ENCODE results near the gene SLK. TPM values are rescaled to one million over a fixed set of nuclear protein-coding genes. Genes with fewer than 3 reads are reported as not detected.

SLK gene
- polyA plus RNA-seq (2014; cell fraction: cytosol; rRNA removed): 10.9 and 11.9 TPM in 2 replicates
- polyA plus RNA-seq (2014; cell fraction: nucleus; rRNA removed): 9.0 and 9.7 TPM in 2 replicates

DNA sequence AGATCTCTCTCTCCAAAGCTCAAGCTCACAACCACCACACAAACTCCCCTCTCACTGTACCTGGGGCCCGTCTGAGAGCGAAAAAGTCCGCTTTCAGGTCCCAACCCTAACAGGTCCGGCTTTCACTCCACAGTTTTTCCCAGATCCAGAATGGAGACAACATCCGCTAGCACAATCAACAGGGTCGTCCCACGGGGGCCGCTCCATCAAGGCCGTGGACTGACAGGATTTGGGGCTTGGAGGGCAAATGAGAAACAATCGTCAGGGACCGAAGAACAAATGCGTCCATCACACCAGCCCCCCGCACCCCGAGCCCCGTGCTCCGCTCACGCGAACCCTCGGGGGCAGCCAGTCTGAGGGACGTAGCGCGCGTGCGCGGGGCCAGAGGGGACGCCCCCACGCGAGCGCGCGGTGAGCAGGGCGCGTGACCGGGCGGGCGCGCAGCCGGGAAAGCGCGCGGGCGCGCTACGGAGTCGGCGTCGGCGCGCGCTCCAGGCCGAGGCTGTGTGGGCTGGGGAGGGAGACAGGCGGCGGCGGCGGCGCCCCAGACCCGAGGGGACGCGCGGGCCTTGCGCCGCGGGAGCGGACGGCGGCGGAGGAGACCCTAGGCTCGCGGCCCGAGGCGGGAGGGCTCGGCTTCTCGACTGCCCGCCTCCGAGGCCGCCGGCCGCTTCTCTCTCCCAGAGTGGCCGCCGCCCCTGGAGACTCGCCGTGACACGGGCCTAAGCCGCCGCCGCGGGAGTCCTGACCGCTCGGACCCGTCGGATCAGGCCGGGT, at the start of gene SLK:
SLK (plus strand) TSS at position 470 of the 777 bp plus-strand sequence. CDS start 606 bp downstream, outside the sequence.
- DNase-seq (ENCODE audit: low spot score): peak; percentile 74

DNA sequence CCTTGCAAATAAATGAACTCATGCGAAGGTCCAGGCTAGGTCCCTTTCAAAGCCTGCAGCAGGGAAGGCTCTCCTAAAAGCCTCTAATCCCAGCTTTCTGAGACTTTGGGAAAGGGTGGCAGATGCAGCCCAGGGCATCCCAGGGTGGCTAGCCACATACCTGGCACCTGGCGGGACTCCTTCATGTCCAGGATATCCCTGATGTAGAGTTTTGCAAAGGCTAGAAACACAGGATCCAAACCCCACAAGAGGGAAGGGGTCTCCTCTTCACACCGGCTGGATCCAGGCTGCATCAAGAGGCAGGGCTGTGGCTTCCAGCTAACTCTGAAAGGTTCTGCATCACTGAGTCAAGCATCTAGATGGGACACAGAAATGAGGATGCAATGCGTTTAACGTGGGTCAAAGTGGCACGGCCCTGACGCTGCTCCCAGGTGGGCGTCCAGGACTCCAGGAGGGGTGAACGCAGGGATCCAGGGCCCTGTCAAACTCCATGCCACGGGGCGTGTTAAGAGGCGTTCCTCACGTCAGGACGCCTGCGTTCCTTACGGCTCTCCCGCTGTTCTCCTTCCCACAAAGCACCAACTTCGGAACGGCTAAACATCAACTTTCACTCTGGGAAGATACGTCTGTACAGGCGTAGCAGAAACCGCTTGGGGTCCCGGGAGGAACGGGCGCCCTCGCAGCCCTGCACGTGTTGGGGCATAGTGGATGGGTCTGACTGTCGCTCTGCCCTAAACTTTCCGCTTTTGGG, 49.5 kb upstream of the SLK start:
- no peak for DNase-seq (ENCODE audit: low spot score)

DNA sequence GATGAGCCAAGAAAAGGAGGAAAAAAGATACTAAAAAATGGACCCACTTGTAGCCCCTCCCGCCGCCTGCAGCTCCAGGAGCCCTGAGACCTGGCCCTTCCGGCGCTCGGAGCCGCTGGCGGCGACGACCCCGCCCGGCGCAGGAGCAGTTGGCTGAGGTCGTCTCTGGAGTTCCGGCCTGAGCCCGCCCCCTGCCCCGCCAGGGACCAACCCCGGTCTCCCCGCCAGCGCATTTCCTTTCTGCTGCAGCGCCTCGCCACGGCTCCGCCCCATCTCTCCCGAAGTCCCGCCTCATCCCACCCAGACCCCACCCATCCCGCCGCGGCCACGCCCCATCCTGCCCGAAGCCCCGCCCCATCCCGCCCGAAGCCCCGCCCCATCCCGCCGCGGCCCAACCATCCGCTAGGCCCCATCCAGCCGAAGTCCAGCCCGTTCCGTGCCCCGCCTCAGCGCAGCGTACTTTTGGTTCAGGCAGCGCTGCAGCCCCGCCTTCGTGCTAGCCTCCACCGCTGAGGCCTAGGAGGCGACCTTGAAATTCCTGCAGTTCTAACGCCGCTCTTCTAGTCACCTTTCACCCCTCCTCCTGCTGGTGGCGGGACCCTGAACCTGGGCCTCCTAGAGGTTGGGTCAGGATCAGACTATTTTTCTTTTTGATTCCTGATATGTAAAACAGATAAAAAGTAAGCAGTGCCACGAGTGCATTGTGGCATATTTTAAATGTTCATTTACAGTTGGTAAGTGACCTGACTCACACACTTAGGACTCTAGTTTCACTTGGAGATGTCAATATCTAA, 48.7 kb upstream of the SLK start, which contains the start of gene STN1:
STN1 (minus strand) TSS at position 132 of the 794 bp plus-strand sequence. CDS start 590 bp downstream, outside the sequence.
- peak; percentile 95 for DNase-seq (ENCODE audit: low spot score)

DNA sequence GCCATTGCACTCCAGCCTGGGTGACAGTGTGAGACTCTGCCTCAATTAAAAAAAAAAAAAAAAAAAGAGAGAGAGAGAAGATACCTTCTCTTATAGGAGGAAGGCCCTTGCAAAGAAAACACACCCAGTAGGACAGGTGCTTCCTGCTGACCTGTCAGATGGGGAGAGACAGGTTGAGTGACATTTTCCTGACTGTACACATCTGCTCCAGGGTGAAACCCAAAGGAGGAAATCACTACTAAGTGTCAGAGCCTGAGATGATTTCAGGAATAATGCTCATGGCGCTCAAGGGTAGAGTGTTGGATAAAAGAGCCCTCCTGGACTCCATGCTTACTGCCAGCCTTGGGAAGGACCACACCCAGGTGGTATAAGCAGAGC, 47.3 kb upstream of the SLK start:
- DNase-seq (ENCODE audit: low spot score): no peak

DNA sequence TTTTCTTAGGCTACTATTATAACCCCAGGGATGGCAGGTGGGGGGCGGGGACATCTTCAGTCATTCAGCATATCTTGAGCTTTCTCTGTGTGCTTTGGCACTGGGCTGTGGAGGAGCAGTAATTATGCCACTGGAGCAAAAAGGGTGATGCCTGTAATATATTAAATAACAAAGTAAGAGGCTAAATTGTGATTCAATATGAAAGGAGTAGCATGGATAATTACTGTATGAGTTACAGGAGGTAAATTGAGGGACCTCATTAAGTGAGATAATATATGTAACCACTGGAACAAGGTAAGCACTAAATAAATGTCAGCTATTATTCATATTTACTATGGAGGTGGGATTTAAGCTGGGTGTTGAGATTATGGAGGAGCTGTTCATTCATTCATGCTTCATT, 45.7 kb upstream of the SLK start:
- DNase-seq (ENCODE audit: low spot score): no peak

DNA sequence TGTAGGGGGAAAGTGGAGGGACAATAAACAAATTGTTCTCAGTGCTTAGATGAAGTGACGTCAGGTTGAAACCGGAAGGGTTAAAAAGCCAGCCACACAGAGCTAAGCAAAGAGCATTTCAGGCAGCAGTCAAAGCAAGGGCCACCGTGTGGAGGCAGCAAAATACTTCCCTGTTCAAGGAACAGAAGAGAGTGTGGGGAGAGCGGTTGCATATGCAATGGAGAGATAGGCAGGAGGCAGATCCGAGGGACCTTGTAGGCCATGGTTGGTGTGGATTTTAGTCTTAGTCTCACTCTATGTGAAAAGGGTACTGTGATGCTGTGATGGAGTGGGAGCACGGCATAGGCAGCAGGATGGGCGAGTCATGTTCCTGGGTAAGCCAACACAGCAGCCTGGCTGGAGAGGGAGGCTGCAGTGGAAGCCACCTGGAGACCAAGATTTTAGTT, 45.2 kb upstream of the SLK start:
- peak; percentile 54 for DNase-seq (ENCODE audit: low spot score)

DNA sequence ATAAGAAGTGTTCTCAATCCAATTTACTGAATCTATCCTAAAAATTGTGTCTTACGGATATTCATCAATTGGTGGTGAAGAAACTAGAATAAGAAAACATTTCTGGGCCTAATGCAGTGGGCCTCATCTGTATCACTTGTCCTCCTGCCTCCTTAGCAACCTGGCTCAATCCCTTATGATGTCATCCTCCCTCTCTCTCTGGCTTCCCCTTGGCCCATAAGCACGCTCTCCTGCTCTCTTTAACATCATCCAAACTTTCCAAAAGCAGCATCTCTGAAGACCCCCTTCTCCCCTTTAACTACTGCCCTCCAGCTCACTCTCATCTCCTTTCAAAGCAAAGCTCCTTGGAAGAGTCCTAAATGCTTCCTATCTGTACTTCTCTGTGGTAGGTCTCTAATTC, 44.3 kb upstream of the SLK start:
- no peak for DNase-seq (ENCODE audit: low spot score)

DNA sequence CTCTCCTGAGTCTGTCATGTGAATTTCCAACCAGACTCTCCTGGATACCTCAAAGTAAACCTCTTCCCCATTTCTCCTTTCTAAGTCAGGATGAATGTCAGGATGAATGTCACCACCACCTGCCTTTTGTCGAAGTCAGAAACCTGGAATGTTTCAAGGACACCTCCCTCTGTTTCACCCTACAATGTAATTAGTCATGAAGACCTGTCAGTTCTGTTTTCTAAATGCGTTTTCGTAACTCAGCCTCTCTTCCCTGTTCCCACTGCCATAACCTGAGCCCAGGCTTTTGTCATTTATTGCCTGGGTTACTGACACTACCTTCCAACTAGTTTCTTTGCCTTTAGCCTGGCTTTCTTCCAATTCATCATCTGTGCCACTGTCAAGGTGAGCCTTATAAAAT, 43.4 kb upstream of the SLK start:
- DNase-seq (ENCODE audit: low spot score): no peak

DNA sequence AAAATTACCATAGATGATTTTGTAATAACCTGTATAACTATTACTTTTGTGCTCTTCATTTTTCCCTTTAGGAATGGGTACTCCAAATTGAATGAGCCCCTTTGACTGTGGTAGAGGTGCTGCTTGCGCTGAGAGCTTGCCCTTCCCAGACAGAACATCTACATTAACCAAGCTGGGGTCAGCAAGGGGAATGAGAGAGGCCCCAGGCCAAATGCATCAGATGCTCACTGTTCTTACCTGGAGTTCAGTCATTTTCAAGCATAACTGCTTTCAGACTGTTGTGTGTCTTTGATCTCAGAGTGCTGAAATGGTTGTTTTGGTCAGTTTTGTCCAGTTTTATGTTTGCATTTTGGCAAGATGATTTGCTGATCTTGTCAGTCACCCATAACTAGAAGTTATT, 41.3 kb upstream of the SLK start:
- DNase-seq (ENCODE audit: low spot score): no peak

DNA sequence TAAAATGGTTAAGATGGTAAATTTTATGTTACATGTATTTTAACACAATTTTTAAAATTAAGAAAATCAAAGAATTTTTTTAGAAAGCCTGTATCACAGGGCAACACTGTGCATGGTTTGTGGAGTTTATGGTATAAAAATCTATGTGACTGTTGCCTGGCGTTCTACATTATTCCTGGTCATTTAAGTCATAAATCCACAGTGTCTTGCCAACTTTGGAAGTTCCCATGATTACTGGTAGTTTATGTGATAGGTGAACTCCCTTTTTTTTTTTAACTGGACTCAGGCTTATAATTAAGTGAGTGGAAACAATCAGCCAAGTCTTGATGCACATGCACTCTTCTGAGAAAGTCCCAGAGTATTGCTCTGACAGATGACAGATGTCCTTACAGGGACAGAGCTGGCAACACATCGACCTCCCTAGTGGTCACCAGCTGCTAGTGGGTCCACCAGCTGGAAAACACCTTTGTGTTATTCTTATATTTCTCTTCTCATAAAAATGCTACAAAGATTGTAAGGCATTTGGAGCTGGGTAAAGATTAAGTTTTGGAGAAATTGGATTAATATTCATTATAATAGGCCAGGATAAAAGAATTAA, 40.1 kb upstream of the SLK start:
- DNase-seq (ENCODE audit: low spot score): peak; percentile 61

DNA sequence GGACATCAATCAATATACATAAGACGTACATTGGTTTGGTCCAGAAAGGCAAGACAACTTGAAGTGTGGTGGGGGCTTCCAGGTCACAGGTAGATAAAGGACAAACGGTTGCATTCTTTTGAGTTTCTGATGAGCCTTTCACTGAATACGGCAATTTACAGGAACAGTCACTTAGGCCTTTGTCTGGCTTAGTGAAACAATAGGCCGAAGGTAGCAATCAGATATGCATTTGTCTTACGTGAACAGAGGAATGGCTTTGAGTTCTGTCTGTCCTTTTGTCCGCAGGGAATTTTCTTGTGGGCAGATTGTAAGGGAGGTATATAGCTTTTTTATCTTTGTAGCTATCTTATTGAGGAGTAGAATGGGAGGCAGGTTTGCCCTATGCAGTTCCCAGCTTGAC, 38.2 kb upstream of the SLK start:
- no peak for DNase-seq (ENCODE audit: low spot score)

DNA sequence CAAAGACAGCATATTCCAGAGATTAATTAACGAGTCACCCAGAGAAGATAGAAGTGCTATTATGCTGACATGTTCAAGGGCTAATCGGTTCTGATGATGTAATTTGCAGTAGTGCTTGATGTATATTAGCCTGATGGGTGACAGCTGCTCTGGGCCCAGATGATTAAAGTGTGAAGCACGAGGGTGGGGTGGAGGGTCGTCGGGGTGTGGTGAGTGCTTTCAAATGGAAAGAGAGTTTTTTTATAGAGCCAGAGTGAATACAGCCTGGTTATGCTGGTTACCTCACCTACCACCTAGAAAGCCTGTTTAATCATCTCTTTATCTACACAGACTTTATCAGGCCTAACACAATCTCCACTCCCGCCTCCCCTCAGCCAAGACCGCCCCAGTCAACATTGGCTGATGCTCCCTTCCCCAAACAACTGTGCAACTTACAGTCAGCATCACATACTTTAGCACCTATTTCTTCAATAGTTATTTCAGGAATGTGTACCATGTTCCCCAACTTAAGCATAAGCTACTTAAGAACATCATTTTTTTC, 37.5 kb upstream of the SLK start:
- peak; percentile 34 for DNase-seq (ENCODE audit: low spot score)

DNA sequence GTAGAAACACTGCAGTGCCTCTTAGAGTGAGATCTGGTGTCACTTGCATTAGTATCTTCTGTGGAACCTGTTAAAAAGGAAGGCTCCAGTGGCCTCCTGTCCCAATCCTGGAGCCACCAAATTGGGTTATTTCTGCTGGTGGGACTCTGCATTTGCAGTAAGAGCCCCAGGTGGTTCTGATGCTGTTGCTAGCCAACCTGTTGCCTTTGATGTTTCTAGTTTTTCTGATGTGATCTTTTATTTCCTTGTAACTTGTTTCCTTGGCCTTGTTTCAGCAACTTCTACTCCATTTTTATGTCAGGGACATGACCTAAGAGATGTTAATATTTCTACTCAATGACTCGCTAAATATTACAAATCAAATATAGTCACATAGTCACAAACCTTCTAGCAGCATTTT, 36.5 kb upstream of the SLK start:
- DNase-seq (ENCODE audit: low spot score): no peak

DNA sequence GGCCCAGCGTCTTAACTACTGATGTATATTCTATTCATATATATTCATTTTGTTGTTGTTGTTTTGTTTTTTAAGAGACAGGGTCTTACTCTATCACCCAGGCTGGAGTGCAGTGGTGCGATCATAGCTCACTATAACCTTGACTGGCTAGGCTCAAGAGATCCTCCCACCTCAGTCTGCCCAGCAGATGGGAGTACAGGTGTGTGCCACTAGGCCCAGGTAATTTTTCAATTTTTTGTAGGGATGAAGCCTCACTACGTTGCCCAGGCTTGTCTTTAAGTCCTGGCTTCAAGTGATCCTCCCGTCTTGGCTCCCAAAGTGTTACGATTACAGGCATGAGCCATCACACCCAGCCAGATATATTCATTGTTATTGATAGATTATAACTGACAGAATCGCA, 36.1 kb upstream of the SLK start:
- DNase-seq (ENCODE audit: low spot score): no peak

DNA sequence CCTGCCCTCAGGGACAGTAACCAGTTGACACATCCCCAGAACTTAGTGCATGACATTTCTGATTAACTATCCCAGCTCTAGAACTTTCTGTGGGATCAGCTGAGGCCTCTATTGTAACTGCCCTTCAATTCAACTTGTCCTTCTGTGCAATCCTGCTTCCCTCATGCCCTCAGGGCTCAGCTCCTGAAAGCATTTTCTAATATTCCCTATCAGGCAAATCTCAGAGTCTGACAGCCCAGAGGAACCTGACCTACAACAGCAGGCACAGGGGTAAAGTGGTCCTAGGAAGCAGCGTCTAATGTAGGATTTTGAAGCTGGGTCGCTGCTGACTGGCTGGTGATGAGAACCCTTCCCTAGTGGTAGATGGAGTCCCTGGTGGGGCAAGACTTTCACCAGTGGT, 35.3 kb upstream of the SLK start:
- no peak for DNase-seq (ENCODE audit: low spot score)

DNA sequence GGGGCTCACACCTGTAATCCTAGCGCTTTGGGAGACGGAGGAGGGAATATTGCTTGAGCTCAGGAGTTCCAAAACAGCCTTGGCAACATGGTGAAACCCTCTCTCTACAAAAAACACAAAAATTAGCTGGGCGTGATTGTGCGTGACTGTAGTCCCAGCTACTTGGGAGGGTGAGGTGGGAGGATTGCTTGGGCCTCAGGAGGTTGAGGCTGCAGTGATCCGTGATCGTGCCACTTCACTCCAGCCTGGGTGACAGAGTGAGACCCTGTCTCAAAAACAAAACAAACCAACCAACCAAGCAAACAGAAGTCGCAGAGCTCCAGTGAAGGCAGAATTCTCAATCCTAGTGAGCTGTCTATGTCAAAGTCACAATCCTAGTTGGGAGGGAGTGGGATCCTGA, 34.7 kb upstream of the SLK start:
- DNase-seq (ENCODE audit: low spot score): no peak

DNA sequence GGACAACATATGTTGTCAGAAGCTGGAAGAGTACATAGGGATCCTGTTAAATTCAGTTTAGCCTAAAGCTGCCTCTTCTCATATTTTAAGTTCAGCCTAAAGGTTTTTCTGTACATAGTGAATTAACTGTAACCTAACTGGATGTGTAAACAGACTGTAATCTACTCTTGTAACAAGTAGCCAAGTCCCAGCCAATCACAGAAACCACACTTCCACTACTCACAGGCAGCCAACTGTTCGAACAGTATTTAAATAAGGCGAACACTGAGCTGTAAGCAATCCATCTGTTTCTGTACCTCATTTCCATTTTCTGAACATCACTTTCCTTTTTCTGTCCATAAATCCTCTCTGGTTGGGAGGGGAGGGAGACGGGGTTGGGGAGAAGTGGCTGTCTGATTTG, 34.0 kb upstream of the SLK start:
- no peak for DNase-seq (ENCODE audit: low spot score)

DNA sequence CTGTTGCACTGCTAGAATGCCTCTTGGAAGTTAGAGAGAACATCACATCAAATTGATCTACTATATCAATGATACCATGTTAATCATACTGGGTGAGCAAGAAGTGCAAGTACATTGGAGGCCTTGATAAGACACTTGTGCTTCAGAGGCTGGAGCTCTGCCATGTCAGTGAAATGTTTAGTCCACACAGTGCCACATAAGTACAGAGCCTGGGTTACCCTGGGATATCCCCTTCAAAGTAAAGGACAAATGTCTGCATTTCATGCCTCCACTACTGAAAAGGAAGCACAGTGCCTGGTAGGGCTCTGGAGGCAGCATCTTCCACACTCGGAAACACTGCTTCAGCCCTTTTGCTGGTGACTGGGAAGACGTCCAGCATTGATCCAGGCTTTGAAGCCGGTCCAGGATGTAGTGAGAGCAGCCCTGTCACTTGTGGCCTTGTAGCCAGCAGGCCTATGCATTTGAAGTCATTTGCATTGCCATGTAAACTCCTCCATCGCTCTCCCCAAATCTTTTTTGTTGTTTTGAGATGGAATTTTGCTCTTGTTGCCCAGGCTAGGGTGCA, 33.3 kb upstream of the SLK start:
- no peak for DNase-seq (ENCODE audit: low spot score)

DNA sequence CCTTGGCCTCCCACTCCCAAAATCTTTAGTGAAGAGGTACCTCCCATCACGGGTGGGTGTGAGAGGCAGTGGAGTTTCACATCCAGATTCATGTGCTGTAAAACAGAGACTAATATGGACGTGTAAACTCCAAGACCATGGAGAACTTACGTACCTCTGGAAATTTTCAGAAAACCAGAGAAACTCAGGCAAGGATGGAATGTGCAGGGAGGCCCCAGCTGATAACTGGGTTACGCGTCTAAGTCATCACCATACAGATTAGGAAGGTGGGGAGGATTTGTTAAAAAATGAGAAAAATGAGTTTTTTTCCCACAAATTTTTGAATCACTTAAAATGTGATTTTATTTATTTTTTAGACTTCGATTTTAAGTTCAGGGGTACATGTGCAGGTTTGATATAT, 32.6 kb upstream of the SLK start:
- DNase-seq (ENCODE audit: low spot score): no peak

DNA sequence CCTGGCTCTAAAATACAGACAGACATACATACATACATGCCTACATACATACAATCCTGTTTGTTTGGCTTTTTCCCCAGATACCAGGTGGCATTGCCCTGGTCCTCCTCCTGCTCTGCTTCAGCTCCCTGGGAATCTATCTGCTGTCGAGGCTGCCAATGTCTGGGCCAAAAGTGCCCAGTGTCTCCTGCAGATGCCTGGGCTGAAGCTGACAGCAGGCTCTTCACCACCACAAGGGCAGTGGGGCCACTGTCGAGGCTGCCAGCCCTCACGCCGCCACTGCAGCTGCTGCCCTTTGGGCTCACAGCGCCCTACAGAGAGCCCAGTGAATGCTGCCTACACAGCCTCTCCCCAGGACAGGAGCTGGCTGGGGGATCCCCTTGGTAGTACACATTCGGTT, 30.9 kb upstream of the SLK start:
- DNase-seq (ENCODE audit: low spot score): no peak

DNA sequence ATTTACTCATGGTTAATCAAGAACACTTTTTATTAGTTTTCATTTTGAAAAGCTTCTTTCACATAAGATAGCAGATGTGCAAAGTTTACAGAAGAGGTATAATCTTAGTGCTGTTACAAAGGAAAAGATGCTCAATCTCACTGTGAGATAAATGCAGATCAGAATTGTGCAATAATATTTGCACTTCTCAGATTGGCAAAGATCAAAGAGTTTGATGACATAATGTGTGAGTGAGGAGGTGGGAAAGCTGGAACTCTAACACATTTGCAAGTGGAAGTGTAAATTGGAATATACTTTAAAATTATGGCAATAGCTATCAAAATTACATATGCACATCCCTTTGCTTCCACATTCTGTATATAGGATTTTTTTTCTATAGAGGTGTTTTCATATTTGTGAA, 27.4 kb upstream of the SLK start:
- DNase-seq (ENCODE audit: low spot score): no peak

Measured in SK-N-DZ (cell line).